ENCODE data around the gene SLC2A9.

The SLC2A9 gene

GRCh38 chr4:10008609-10009005, 12.7 kb downstream of the SLC2A9 start:
- no peak for TF ChIP-seq CTCF (IDR thresholded peaks at IDR 0.05; ENCODE audit: control insufficient read depth, extremely low read depth, insufficient read depth)
- H3K4me3 ChIP-seq (ENCODE audit: low read depth, low read length) = no peak overlapping the region
- no peak for DNase-seq (ENCODE audit: low read depth)

DNA sequence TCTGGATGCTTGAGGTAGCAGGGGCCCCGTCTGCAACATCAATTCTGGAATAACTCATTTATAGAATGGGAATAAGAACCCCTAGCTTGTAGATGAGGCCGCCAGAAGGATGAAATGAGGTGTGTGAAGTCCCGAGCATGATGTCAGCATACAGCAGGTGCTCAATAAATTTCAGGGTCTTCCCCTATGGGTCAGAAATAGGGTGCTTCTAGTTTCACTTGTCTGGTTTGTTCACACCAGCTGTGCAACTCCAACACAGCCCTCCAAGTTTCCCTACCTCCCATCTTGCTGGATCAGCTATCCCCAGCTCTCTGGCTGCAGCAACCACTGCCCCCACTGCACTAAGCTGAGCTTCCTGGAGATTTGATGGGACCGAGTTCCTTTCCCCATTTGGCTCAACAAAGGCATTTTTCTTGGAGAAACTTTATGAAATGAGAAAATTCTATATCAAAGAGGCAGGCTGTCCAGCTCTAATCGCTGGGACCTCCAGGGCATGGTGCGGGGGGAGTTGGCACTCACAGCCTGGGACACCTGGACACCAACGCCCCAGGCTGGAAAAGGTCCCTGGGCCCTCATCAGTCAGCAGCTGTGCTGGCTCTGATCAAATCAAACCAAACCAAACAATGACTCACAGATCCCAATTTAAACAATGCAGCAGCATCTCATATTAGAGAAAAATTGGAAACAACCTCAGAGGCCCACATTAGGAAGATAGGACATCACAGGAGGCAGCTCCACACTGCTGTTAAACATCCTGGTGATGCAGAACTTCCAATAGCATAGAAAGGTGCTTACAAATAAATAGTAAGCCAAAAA, 13.3 kb downstream of the SLC2A9 start:
- no peak for TF ChIP-seq CTCF (IDR thresholded peaks at IDR 0.05; ENCODE audit: control insufficient read depth, extremely low read depth, insufficient read depth)
- H3K4me3 ChIP-seq (ENCODE audit: low read depth, low read length) = no peak overlapping the region
- DNase-seq (ENCODE audit: low read depth) = peak; percentile 58

- H3K4me3 ChIP-seq (ENCODE audit: low read depth, low read length) = no peak overlapping the region; the same call in 1 of the 2 replicates
- TF ChIP-seq CTCF (IDR thresholded peaks at IDR 0.05; ENCODE audit: control insufficient read depth, extremely low read depth, insufficient read depth) = no peak
- no peak for DNase-seq (ENCODE audit: low read depth)
Observed at GRCh38 chr4:10007436-10007740, 13.9 kb downstream of the SLC2A9 start.

DNA sequence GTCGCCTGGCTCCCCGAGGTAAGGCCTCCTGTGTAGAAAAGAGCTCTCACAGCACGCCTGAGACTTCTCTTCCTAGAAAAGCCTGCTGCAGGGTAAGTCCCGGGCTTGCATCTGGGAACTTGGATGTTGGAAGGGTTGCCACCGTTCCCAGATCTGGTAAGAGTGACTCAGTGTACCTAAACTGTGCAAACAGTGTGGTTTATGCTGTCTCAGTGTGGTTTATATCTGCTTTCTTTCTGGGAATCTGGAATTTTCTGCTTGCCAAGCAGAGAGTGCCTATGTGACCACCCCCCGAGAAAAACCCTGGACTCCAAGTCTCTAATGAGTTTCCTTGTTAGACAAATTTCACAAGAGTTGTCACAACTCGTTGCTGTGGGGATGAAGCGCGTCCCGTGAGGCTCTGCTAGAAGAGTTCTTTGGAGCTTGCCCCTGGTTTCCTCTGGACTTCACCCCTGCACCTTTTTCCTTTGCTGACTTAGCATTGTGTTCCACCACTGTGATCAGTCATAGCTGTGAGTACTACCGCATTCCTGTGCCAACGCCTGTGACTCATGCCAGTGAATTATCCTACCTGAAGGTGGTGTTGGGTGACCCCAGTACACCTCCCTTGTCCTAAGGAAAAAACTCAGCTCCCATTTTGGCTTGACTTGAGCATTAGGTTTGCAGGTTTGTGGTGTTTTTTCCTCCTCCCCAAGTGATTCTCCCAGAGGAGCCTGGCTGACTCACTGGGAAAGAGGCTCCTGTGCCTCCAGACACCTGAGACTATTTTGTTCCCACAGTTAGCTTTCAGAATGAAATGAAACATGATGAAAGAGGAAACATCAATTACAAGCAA, 14.5 kb downstream of the SLC2A9 start:
- 0 out of 2 replicates have a peak, but pooled peaks have one; percentile 2 for TF ChIP-seq CTCF (IDR thresholded peaks at IDR 0.05; ENCODE audit: control insufficient read depth, extremely low read depth, insufficient read depth)
- DNase-seq (ENCODE audit: low read depth) = peak; percentile 81
- peak overlapping the region; percentile 45 for H3K4me3 ChIP-seq (ENCODE audit: low read depth, low read length)

- no peak for TF ChIP-seq CTCF (IDR thresholded peaks at IDR 0.05; ENCODE audit: control insufficient read depth, extremely low read depth, insufficient read depth)
- DNase-seq (ENCODE audit: low read depth) = peak; percentile 100
- peak overlapping the region; percentile 45 for H3K4me3 ChIP-seq (ENCODE audit: low read depth, low read length)
Observed at GRCh38 chr4:10006231-10006600, 15.1 kb downstream of the SLC2A9 start.

GRCh38 chr4:10005632-10006031, 15.7 kb downstream of the SLC2A9 start:
- DNase-seq (ENCODE audit: low read depth) = peak; percentile 10
- no peak overlapping the region for H3K4me3 ChIP-seq (ENCODE audit: low read depth, low read length)
- no peak for TF ChIP-seq CTCF (IDR thresholded peaks at IDR 0.05; ENCODE audit: control insufficient read depth, extremely low read depth, insufficient read depth)

Measured in LNCaP clone FGC (cell line).